ENCODE measurements around the gene OR9A4.

The OR9A4 gene

DNA sequence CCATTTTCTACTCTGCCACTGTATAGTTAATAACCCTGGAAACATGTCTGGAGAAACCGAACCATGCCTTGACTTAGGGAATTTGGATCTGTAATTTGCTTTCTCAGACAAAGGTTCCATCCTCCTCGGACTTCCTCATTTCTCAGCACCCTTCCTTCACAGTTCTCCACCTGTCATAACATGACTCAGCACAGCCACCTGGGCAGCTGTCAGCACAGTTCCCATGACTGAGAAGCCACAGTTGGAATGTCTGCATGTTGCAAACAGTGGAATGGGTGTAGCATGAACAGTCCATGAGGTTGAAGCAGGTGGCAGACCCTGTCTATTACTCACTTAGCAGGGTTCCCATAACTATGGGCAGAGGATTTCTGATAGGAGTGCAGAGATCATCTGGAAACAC is 634 bp upstream of the OR9A4 start:
- H3K9ac ChIP-seq (ENCODE audit: insufficient read length, low read depth), result no peak overlapping the region
- no peaks in the 10 kb centered on the region for H3K27me3 ChIP-seq (ENCODE audit: insufficient read depth, insufficient read length)
- TF ChIP-seq YY1 (IDR thresholded peaks at IDR 0.05; ENCODE audit: insufficient read depth, insufficient read length), result no peak
- no peak for TF ChIP-seq ZNF274 (IDR thresholded peaks at IDR 0.05; ENCODE audit: low read depth, low read length)
- TF ChIP-seq SUZ12 (IDR thresholded peaks at IDR 0.05; ENCODE audit: extremely low read depth, insufficient read depth, insufficient read length), result no peak
- H3K4me1 ChIP-seq (ENCODE audit: insufficient read depth, insufficient read length), result no peaks in the 10 kb centered on the region
- no peak overlapping the region for H3K4me3 ChIP-seq (ENCODE audit: insufficient read length, low read depth)
- DNase-seq (ENCODE audit: low read depth, low spot score), result no peak
- H3K36me3 ChIP-seq (ENCODE audit: insufficient read depth, insufficient read length, low read length), result no peaks in the 10 kb centered on the region
- H3K9me3 ChIP-seq (ENCODE audit: insufficient read depth, low read length), result no peaks in the 10 kb centered on the region

DNA sequence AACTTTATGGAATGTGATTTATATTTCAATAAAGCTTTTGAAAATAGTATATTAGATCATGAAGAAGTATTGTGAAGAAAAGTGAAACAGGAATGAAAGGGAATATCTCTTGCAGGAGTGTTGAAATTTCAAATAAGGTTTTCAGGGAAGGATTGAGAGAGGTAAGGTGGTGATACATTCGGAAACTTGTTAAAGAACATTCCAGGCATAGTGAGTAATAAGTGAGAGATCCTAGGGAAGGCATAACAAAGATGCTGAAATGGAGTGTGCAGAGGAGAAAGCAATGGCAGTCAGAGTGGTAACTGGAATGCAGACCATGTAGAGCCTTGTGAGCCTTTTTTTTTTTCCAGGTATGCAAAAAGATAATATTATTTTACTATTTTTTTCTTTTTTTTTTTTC is 4.1 kb downstream of the OR9A4 start:
- H3K4me3 ChIP-seq (ENCODE audit: insufficient read length, low read depth), result no peak overlapping the region
- no peaks in the 10 kb centered on the region for H3K9me3 ChIP-seq (ENCODE audit: insufficient read depth, low read length)
- H3K9ac ChIP-seq (ENCODE audit: insufficient read length, low read depth), result no peak overlapping the region
- DNase-seq (ENCODE audit: low read depth, low spot score), result no peak
- TF ChIP-seq YY1 (IDR thresholded peaks at IDR 0.05; ENCODE audit: insufficient read depth, insufficient read length) (no peak), ZNF274 (IDR thresholded peaks at IDR 0.05; ENCODE audit: low read depth, low read length) (no peak), SUZ12 (IDR thresholded peaks at IDR 0.05; ENCODE audit: extremely low read depth, insufficient read depth, insufficient read length) (no peak)
- H3K27me3 ChIP-seq (ENCODE audit: insufficient read depth, insufficient read length), result no peaks in the 10 kb centered on the region
- no peaks in the 10 kb centered on the region for H3K4me1 ChIP-seq (ENCODE audit: insufficient read depth, insufficient read length)
- no peaks in the 10 kb centered on the region for H3K36me3 ChIP-seq (ENCODE audit: insufficient read depth, insufficient read length, low read length)

DNA sequence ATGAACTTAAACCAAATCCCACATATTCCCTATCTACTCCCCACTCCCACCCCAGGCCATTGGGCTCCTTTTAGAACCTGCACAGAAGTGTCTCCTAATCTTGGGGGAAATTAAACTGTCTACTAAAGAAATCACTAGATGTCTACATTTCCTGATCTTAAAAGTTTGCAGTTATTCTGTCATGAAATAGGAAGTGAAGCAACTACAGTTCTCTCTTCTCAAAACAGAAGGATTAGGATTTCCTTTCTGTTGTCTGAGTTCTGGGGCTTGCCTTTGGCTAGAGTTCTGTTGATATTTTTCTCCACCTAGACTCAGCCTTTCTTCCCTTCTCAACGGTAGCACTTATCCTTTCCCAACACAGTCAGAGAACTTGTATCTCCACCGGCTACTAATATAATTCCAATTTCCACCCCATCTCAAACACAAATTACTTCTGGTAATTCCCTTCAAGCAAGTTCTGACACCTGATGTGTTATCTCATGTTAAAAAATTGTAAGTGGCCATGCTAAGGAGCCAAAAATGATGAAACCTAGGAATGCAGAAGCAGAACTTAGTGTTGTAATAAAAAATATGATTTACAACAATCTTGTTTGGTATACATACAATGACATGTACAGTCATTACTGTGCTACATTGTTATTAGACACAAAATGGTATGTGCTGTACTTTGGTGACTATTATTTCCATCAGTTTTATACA is 12.1 kb downstream of the OR9A4 start:
- Histone ChIP-seq H3K9me3 (ENCODE audit: insufficient read depth, low read length) (no peaks in the 10 kb centered on the region), H3K4me3 (ENCODE audit: insufficient read length, low read depth) (no peak overlapping the region), H3K9ac (ENCODE audit: insufficient read length, low read depth) (no peak overlapping the region), H3K4me1 (ENCODE audit: insufficient read depth, insufficient read length) (no peaks in the 10 kb centered on the region), H3K36me3 (ENCODE audit: insufficient read depth, insufficient read length, low read length) (no peaks in the 10 kb centered on the region), H3K27me3 (ENCODE audit: insufficient read depth, insufficient read length) (no peaks in the 10 kb centered on the region)
- no peak for DNase-seq (ENCODE audit: low read depth, low spot score)
- no peak for TF ChIP-seq ZNF274 (IDR thresholded peaks at IDR 0.05; ENCODE audit: low read depth, low read length)
- no peak for TF ChIP-seq YY1 (IDR thresholded peaks at IDR 0.05; ENCODE audit: insufficient read depth, insufficient read length)
- TF ChIP-seq SUZ12 (IDR thresholded peaks at IDR 0.05; ENCODE audit: extremely low read depth, insufficient read depth, insufficient read length), result no peak

DNA sequence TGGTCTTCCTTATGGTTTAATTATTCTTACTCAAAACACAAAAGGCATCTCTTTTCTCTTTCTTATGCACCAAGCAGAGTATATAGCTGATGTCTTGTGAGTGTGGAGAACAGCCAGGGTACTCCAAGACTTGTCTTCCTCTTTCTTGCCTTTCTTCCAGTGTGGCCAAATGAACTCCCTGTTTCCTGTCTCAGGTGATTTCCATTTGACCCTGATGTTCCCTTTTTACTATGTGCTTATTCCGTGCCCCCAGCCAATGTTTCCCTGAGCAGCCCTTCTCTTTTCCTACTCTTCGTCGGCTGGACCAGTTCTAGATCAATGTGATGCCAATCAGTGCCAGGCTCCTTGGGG is 12.6 kb downstream of the OR9A4 start:
- Histone ChIP-seq H3K9me3 (ENCODE audit: insufficient read depth, low read length) (no peaks in the 10 kb centered on the region), H3K36me3 (ENCODE audit: insufficient read depth, insufficient read length, low read length) (no peaks in the 10 kb centered on the region), H3K27me3 (ENCODE audit: insufficient read depth, insufficient read length) (no peaks in the 10 kb centered on the region), H3K4me1 (ENCODE audit: insufficient read depth, insufficient read length) (no peaks in the 10 kb centered on the region), H3K9ac (ENCODE audit: insufficient read length, low read depth) (no peak overlapping the region), H3K4me3 (ENCODE audit: insufficient read length, low read depth) (no peak overlapping the region)
- TF ChIP-seq ZNF274 (IDR thresholded peaks at IDR 0.05; ENCODE audit: low read depth, low read length) (no peak), YY1 (IDR thresholded peaks at IDR 0.05; ENCODE audit: insufficient read depth, insufficient read length) (no peak), SUZ12 (IDR thresholded peaks at IDR 0.05; ENCODE audit: extremely low read depth, insufficient read depth, insufficient read length) (no peak)
- no peak for DNase-seq (ENCODE audit: low read depth, low spot score)

DNA sequence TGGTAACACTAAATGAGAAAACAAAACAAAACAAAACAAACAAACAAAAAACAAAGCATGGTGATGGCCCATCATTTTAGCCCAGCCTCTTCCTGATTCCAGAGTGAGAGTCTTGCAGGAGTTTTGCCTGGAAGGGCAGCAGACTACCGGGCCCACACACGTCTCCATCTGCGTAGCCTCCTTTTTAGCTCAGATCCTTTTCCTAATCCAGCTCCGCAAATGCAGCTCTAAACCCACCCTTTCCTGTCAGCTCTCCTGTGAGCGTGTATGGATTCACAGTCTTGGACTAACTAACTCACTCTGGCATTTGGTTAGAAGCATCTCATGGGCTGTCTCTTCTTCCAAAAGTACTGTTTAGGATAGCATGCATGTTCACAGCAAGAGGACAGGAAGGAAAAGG is 14.0 kb downstream of the OR9A4 start:
- no peak for DNase-seq (ENCODE audit: low read depth, low spot score)
- Histone ChIP-seq H3K4me1 (ENCODE audit: insufficient read depth, insufficient read length) (no peaks in the 10 kb centered on the region), H3K9ac (ENCODE audit: insufficient read length, low read depth) (no peak overlapping the region), H3K4me3 (ENCODE audit: insufficient read length, low read depth) (no peak overlapping the region), H3K27me3 (ENCODE audit: insufficient read depth, insufficient read length) (no peaks in the 10 kb centered on the region), H3K36me3 (ENCODE audit: insufficient read depth, insufficient read length, low read length) (no peaks in the 10 kb centered on the region), H3K9me3 (ENCODE audit: insufficient read depth, low read length) (no peaks in the 10 kb centered on the region)
- TF ChIP-seq ZNF274 (IDR thresholded peaks at IDR 0.05; ENCODE audit: low read depth, low read length) (no peak), YY1 (IDR thresholded peaks at IDR 0.05; ENCODE audit: insufficient read depth, insufficient read length) (no peak), SUZ12 (IDR thresholded peaks at IDR 0.05; ENCODE audit: extremely low read depth, insufficient read depth, insufficient read length) (no peak)

DNA sequence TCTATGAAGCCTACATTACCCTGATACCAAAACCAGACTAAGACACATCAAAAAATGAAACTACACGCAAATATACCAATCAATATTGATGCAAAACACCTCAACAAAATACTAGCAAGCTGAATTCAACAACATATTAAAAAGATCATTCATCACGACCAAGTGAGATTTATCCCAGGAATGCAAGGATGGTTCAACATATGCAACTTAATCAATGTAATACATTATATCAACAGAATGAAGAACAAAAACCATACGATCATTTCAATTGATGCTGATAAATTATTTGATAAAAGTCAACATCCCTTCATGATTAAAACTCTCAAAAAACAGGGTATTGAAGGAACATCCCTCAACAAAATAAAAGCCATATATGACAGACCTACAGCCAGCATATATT is 24.9 kb downstream of the OR9A4 start:
- Histone ChIP-seq H3K9ac (ENCODE audit: insufficient read length, low read depth) (no peak overlapping the region), H3K36me3 (ENCODE audit: insufficient read depth, insufficient read length, low read length) (no peaks in the 10 kb centered on the region), H3K9me3 (ENCODE audit: insufficient read depth, low read length) (no peaks in the 10 kb centered on the region), H3K4me1 (ENCODE audit: insufficient read depth, insufficient read length) (no peaks in the 10 kb centered on the region), H3K27me3 (ENCODE audit: insufficient read depth, insufficient read length) (no peaks in the 10 kb centered on the region), H3K4me3 (ENCODE audit: insufficient read length, low read depth) (no peak overlapping the region)
- no peak for TF ChIP-seq ZNF274 (IDR thresholded peaks at IDR 0.05; ENCODE audit: low read depth, low read length)
- TF ChIP-seq YY1 (IDR thresholded peaks at IDR 0.05; ENCODE audit: insufficient read depth, insufficient read length), result no peak
- TF ChIP-seq SUZ12 (IDR thresholded peaks at IDR 0.05; ENCODE audit: extremely low read depth, insufficient read depth, insufficient read length), result no peak
- no peak for DNase-seq (ENCODE audit: low read depth, low spot score)

DNA sequence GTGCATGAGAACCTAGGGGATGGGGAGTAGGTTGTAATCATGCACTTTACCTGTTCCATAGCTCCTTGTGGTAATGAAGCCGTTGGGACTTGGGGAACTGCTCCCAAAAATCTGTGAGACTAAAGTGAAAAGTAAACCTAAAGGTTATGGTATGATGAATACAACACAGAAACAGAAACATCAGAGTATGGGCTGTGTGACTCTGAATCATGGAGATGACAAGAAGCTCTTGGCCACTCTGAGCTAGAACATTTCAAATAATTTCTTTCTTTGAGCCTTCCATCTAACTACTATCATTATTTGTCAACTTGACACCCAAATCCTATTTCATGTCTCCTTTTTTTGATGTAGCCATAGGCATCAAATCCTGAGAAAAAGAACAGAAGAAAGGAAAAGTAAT is 27.6 kb downstream of the OR9A4 start:
- DNase-seq (ENCODE audit: low read depth, low spot score), result no peak
- Histone ChIP-seq H3K4me1 (ENCODE audit: insufficient read depth, insufficient read length) (no peaks in the 10 kb centered on the region), H3K4me3 (ENCODE audit: insufficient read length, low read depth) (no peak overlapping the region), H3K9ac (ENCODE audit: insufficient read length, low read depth) (no peak overlapping the region), H3K9me3 (ENCODE audit: insufficient read depth, low read length) (no peaks in the 10 kb centered on the region), H3K36me3 (ENCODE audit: insufficient read depth, insufficient read length, low read length) (no peaks in the 10 kb centered on the region), H3K27me3 (ENCODE audit: insufficient read depth, insufficient read length) (no peaks in the 10 kb centered on the region)
- no peak for TF ChIP-seq YY1 (IDR thresholded peaks at IDR 0.05; ENCODE audit: insufficient read depth, insufficient read length)
